ENCODE measurements around the gene CNP. TPM values are rescaled to one million over a fixed set of nuclear protein-coding genes. Genes with fewer than 3 reads are reported as not detected.
A peak's percentile ranks its signal among the peaks of the same experiment; 100 is the strongest.

CNP gene
- total RNA-seq, 1 experiment from 2014 or later, result 51.2 TPM

GRCh38 chr17:42025191-42025579, 58.6 kb downstream of the CNP start (continued):
- TF ChIP-seq REST (IDR thresholded peaks at IDR 0.05; ENCODE audit: low read depth), result no peak
- no peak for TF ChIP-seq ZFX (IDR thresholded peaks at IDR 0.05)
- no peak for TF ChIP-seq EGR1 (IDR thresholded peaks at IDR 0.05; ENCODE audit: low read depth)
- no peak for TF ChIP-seq POLR2AphosphoS5 (IDR thresholded peaks at IDR 0.05; ENCODE audit: low read depth, low read length)
- TF ChIP-seq, protein P1, sequence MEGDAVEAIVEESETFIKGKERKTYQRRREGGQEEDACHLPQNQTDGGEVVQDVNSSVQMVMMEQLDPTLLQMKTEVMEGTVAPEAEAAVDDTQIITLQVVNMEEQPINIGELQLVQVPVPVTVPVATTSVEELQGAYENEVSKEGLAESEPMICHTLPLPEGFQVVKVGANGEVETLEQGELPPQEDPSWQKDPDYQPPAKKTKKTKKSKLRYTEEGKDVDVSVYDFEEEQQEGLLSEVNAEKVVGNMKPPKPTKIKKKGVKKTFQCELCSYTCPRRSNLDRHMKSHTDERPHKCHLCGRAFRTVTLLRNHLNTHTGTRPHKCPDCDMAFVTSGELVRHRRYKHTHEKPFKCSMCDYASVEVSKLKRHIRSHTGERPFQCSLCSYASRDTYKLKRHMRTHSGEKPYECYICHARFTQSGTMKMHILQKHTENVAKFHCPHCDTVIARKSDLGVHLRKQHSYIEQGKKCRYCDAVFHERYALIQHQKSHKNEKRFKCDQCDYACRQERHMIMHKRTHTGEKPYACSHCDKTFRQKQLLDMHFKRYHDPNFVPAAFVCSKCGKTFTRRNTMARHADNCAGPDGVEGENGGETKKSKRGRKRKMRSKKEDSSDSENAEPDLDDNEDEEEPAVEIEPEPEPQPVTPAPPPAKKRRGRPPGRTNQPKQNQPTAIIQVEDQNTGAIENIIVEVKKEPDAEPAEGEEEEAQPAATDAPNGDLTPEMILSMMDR (IDR thresholded peaks at IDR 0.05 in 2 of 3, conservative IDR thresholded peaks at IDR 0.05 in 1 of 3; ENCODE audit: borderline replicate concordance in 1 of 3, insufficient read depth in 1 of 3, low read depth in 2 of 3, low read length in 2 of 3), result no peak
- no peak for TF ChIP-seq JUND (IDR thresholded peaks at IDR 0.05)
- TF ChIP-seq FOSL1 (IDR thresholded peaks at IDR 0.05; ENCODE audit: low read depth), result no peak
- TF ChIP-seq SIN3A (IDR thresholded peaks at IDR 0.05; ENCODE audit: low read depth), result no peak

- DNase-seq (ENCODE audit: low read depth, low spot score), result no peak
- H4K20me1 ChIP-seq (ENCODE audit: insufficient read depth), result no peaks in the 10 kb centered on the region
- no peak overlapping the region for H3K27ac ChIP-seq (ENCODE audit: low read depth, low read length)
- RAD21 ChIA-PET (ENCODE audit: low non-redundant PET in 1 of 2, low total read pairs in 2 of 2, uncharacterized antibody in 2 of 2, unreplicated experiment in 2 of 2), result interaction anchor here in 1 of 2 experiments (0.7 kb wide), 1 partner anchor 87 kb away, joined by 3 read pairs; no protein-coding TSS in a partner anchor
- no peak for ATAC-seq
- no peak for TF ChIP-seq CEBPB (IDR thresholded peaks at IDR 0.05; ENCODE audit: low read depth)
- TF ChIP-seq JUND (IDR thresholded peaks at IDR 0.05), result no peak
- TF ChIP-seq MAX (IDR thresholded peaks at IDR 0.05), result no peak
- TF ChIP-seq POLR2AphosphoS5 (IDR thresholded peaks at IDR 0.05; ENCODE audit: low read depth, low read length), result 0 out of 2 replicates have a peak, but pooled peaks have one; percentile 13
- no peaks in the 10 kb centered on the region for H3K9me2 ChIP-seq (ENCODE audit: insufficient read depth)
- H3K4me2 ChIP-seq (ENCODE audit: low read length), result no peak overlapping the region
- peaks cover 20 to 38% of the 10 kb centered on the region in 2 experiments for H3K4me1 ChIP-seq (ENCODE audit: control insufficient read depth in 1 of 2, insufficient read depth in 2 of 2, low read length in 2 of 2)
- peaks cover 7 to 9% of the 10 kb centered on the region in 2 experiments; a peak in 2 of 4 replicates for H3K36me3 ChIP-seq (ENCODE audit: control insufficient read depth in 1 of 2, insufficient read depth in 2 of 2, low read length in 2 of 2)
- CTCF ChIA-PET, result interaction anchor here (3.1 to 3.7 kb wide), 2 partner anchors 60 to 75 kb away, joined by 15 read pairs; partner anchors contain the start of gene CNP
- H3K4me3 ChIP-seq (replicated peaks in 1 of 2; ENCODE audit: low read depth in 1 of 2, low read length in 2 of 2), result no peak overlapping the region
- H3K9ac ChIP-seq (ENCODE audit: low read length), result no peak overlapping the region
- POLR2A ChIA-PET, result interaction anchor here (1.2 kb wide), 1 partner anchor 8 kb away, joined by 3 read pairs; no protein-coding TSS in a partner anchor
- peaks cover 8% of the 10 kb centered on the region; the same call in 1 of the 2 replicates for H3K79me2 ChIP-seq (ENCODE audit: insufficient read depth, low read length)
- H3K27me3 ChIP-seq (ENCODE audit: insufficient read depth, low read length), result no peaks in the 10 kb centered on the region
- H2AFZ ChIP-seq (ENCODE audit: low read depth, low read length, poor library complexity, severe bottlenecking), result no peak overlapping the region
- no TSS peak for BruUV-seq (replicated peaks)
- intact Hi-C loops (cut with micrococcal nuclease), result loop anchor here (1.0 to 10.0 kb wide), 3 partner anchors 75 to 499 kb away; no protein-coding TSS in a partner anchor
- H3K9me3 ChIP-seq (ENCODE audit: control insufficient read depth in 1 of 2, insufficient read depth in 1 of 2, low read depth in 1 of 2, low read length in 2 of 2), result no peaks in the 10 kb centered on the region
These were observed 59.3 kb downstream of the CNP start for GRCh38 chr17:42025936-42026335.
